ENCODE results near the gene TRANK1. TPM values are rescaled to one million over a fixed set of nuclear protein-coding genes. Genes with fewer than 3 reads are reported as not detected.

TRANK1 gene
- total and polyA plus RNA-seq, 2 of the 8 experiments (the other 6 are each of a cell fraction or from before 2014, with no cell fraction given): 2.9 to 8.8 TPM

GRCh38 chr3:36920884-36921567, 23.8 kb downstream of the TRANK1 start (continued):
- TF ChIP-seq CHD7 (IDR thresholded peaks at IDR 0.05; ENCODE audit: insufficient replicate concordance, low read length): no peak
- TF ChIP-seq TEAD4 (IDR thresholded peaks at IDR 0.05; ENCODE audit: low read depth, low read length): no peak
- TF ChIP-seq HDAC2 (IDR thresholded peaks at IDR 0.05; ENCODE audit: borderline replicate concordance in 1 of 2, low read depth in 2 of 2, low read length in 2 of 2): no peak
- TF ChIP-seq JUND (IDR thresholded peaks at IDR 0.05; ENCODE audit: low read length): no peak
- TF ChIP-seq SRF (IDR thresholded peaks at IDR 0.05; ENCODE audit: low read depth, low read length): no peak
- TF ChIP-seq POU5F1 (IDR thresholded peaks at IDR 0.05; ENCODE audit: low read depth, low read length): no peak
- TF ChIP-seq SUZ12 (IDR thresholded peaks at IDR 0.05; ENCODE audit: low read length): no peak
- TF ChIP-seq TBP (IDR thresholded peaks at IDR 0.05; ENCODE audit: low read depth, low read length): no peak
- TF ChIP-seq CEBPB (IDR thresholded peaks at IDR 0.05; ENCODE audit: low read depth, low read length): no peak
- no peak for TF ChIP-seq NANOG (IDR thresholded peaks at IDR 0.05; ENCODE audit: insufficient read depth, low read depth, low read length, poor library complexity, severe bottlenecking)
- no peak for TF ChIP-seq MAX (IDR thresholded peaks at IDR 0.05)

Data from H1 (cell line).